IMR-90 (cell line): ENCODE results near the gene OTOA. TPM values are rescaled to one million over a fixed set of nuclear protein-coding genes. Genes with fewer than 3 reads are reported as not detected.
"Not testable (repeated sequence)": the region's sequence is repeated elsewhere in the genome, so short reads cannot be mapped to it uniquely, and the experiment has no call there.

Experiments
- ATAC-seq: fragments of 200-7000 bp; cut with Tn5 transposase; 2 replicates; pipeline ENCODE4 v1.9.1; 2020; ENCODE audit warnings: low read depth, mild to moderate bottlenecking, moderate library complexity
- BruUV-seq: library from RNA; stranded (reverse); fragments of 400-500 nt; replicated peaks from 2 replicates; lab custom pipeline; 2021; lab: Mats Ljungman, UMichigan
- CTCF ChIA-PET: fragments of 300-600 bp; formaldehyde crosslinking; extraction: SDS; loops from one replicate; lab custom pipeline; 2021; ENCODE audit warnings: antibody characterized with exemption; lab: Yijun Ruan, JAX
- POLR2A ChIA-PET: fragments of 300-600 bp; sonication (Branson Sonifier 250); formaldehyde crosslinking; loops from one replicate; lab custom pipeline; 2022; ENCODE audit warnings: antibody characterized with exemption; ENCODE audit not compliant: unreplicated experiment; lab: Charles Lee
- DNase-seq: peaks from one replicate; pipeline ENCODE4 v3.0.0; 2013
- H2AFZ ChIP-seq: replicated peaks from 2 replicates; pipeline ENCODE3; 2013; ENCODE audit warnings: low read length, mild to moderate bottlenecking; ENCODE audit not compliant: poor library complexity
- H2AK5ac ChIP-seq: 2 replicates; pipeline ENCODE4 v1.6.1; 2013; ENCODE audit warnings: low read depth, low read length, inconsistent platforms
- H2AK9ac ChIP-seq: replicated peaks from 2 replicates; pipeline ENCODE3; 2013; ENCODE audit warnings: mild to moderate bottlenecking, low read depth, low read length, moderate library complexity; ENCODE audit not compliant: poor library complexity
- H2BK120ac ChIP-seq: 2 replicates; pipeline ENCODE4 v1.6.1; 2013; ENCODE audit warnings: low read depth, low read length, inconsistent platforms
- H2BK15ac ChIP-seq: 3 replicates; pipeline ENCODE4 v1.6.1; 2013; ENCODE audit warnings: low read depth, low read length, inconsistent platforms
- H2BK20ac ChIP-seq: 2 replicates; pipeline ENCODE4 v1.6.1; 2013; ENCODE audit warnings: low read depth, mild to moderate bottlenecking, inconsistent platforms, low read length, moderate library complexity
- H2BK5ac ChIP-seq: 2 replicates; pipeline ENCODE4 v1.6.1; 2013; ENCODE audit warnings: mild to moderate bottlenecking, low read depth, low read length, inconsistent platforms; ENCODE audit not compliant: poor library complexity, severe bottlenecking
- H3K14ac ChIP-seq: replicated peaks from 2 replicates; pipeline ENCODE4 v1.6.1; 2013; ENCODE audit warnings: low read depth, low read length, inconsistent platforms
- H3K18ac ChIP-seq: 2 replicates; pipeline ENCODE4 v1.6.1; 2013; ENCODE audit warnings: low read depth, low read length, control low read depth
- H3K23ac ChIP-seq: 2 replicates; pipeline ENCODE4 v1.6.1; 2013; ENCODE audit warnings: low read depth, low read length, inconsistent platforms
- H3K27ac ChIP-seq: 2 replicates; pipeline ENCODE4 v1.5.1; 2013; ENCODE audit warnings: mild to moderate bottlenecking, control low read depth, low read length; ENCODE audit not compliant: insufficient read depth
- H3K27me3 ChIP-seq: 2 replicates; pipeline ENCODE4 v1.6.1; 2013; ENCODE audit warnings: low read length; ENCODE audit not compliant: control insufficient read depth, insufficient read depth
- H3K36me3 ChIP-seq: 2 replicates; pipeline ENCODE4 v1.6.1; 2013; ENCODE audit warnings: low read length, mixed read lengths; ENCODE audit not compliant: control insufficient read depth, insufficient read depth
- H3K4ac ChIP-seq: 2 replicates; pipeline ENCODE4 v1.6.1; 2013; ENCODE audit warnings: low read depth, low read length, inconsistent platforms
- H3K4me1 ChIP-seq: 2 replicates; pipeline ENCODE4 v1.6.1; 2013; ENCODE audit warnings: low read length, mixed read lengths; ENCODE audit not compliant: control insufficient read depth, insufficient read depth
- H3K4me2 ChIP-seq: 2 replicates; pipeline ENCODE4 v1.6.1; 2013; ENCODE audit warnings: low read depth, mild to moderate bottlenecking, control low read depth, low read length, moderate library complexity
- H3K4me3 ChIP-seq: 2 replicates; pipeline ENCODE4 v1.5.1; 2013; ENCODE audit warnings: low read depth, mild to moderate bottlenecking, control low read depth, low read length, moderate library complexity; ENCODE audit not compliant: insufficient read depth
- H3K56ac ChIP-seq: 2 replicates; pipeline ENCODE4 v1.6.1; 2013; ENCODE audit warnings: low read length, inconsistent platforms; ENCODE audit not compliant: insufficient read depth; ENCODE audit errors: extremely low read depth
- H3K79me1 ChIP-seq, 2 experiments: 2 replicates each; pipeline ENCODE4 v1.6.1; 2013; ENCODE audit warnings: low read length in 2 of 2, inconsistent platforms in 1 of 2, low read depth in 1 of 2
- H3K9ac ChIP-seq: 2 replicates; pipeline ENCODE4 v1.6.1; 2013; ENCODE audit warnings: low read depth, low read length, control low read depth
- H3K9me1 ChIP-seq: 2 replicates; pipeline ENCODE4 v1.6.1; 2013; ENCODE audit warnings: low read length, inconsistent platforms; ENCODE audit not compliant: insufficient read depth
- H3K9me3 ChIP-seq: 2 replicates; pipeline ENCODE4 v1.6.1; 2013; ENCODE audit warnings: low read length; ENCODE audit not compliant: control insufficient read depth, insufficient read depth
- H4K20me1 ChIP-seq: 2 replicates; pipeline ENCODE4 v1.6.1; 2013; ENCODE audit warnings: low read length, inconsistent platforms; ENCODE audit not compliant: insufficient read depth
- H4K5ac ChIP-seq: 2 replicates; pipeline ENCODE4 v1.6.1; 2013; ENCODE audit warnings: mild to moderate bottlenecking, low read depth, low read length, control low read depth
- H4K8ac ChIP-seq, 2 experiments: 2 replicates each; pipeline ENCODE4 v1.6.1; 2013; ENCODE audit warnings: low read depth in 2 of 2, low read length in 2 of 2, control low read depth in 1 of 2, inconsistent platforms in 1 of 2
- H4K91ac ChIP-seq: 2 replicates; pipeline ENCODE4 v1.6.1; 2013; ENCODE audit warnings: low read depth, low read length, inconsistent platforms; ENCODE audit not compliant: insufficient read depth
- WGBS, 2 experiments: methylation state at CpG; one replicate each; pipeline versions ENCODE4 v1.1.5 to v1.1.7; 2013; ENCODE audit warnings: missing lambda C conversion rate in 2 of 2; ENCODE audit not compliant: insufficient read length in 1 of 2; ENCODE audit errors: extremely low coverage in 2 of 2; 5-methylcytosine and 5-hydroxymethylcytosine counted together
- dilution Hi-C: fragments of 300-500 bp; cut with HindIII; formaldehyde crosslinking; loops from one replicate; pipeline ENCODE4 v1.14.3; 2018; ENCODE audit warnings: low sequenced_read_pairs; ENCODE audit not compliant: unreplicated experiment
- in situ Hi-C: fragments of 300-500 bp; cut with MboI; formaldehyde crosslinking; loops from 3 replicates; pipeline ENCODE4 v1.14.3; 2019; ENCODE audit warnings: low sequenced_read_pairs, inconsistent platforms, mixed read lengths
- intact Hi-C: fragments of 100-400 bp; cut with micrococcal nuclease; formaldehyde crosslinking; loops from 2 replicates; pipeline ENCODE4 v1.10.0; 2022
- polyA plus RNA-seq, 3 experiments: library from polyadenylated mRNA; depleted of rRNA; stranded (reverse); fragments of >200 nt; gene quantifications; 2 replicates each; pipeline ENCODE4 v1.2.3, GENCODE V29; 2012; ENCODE audit warnings: low replicate concordance in 1 of 3
- total RNA-seq: library from RNA; depleted of rRNA; stranded (reverse); fragments of >200 nt; gene quantifications from 2 replicates; pipeline ENCODE4 v1.2.3, GENCODE V29; 2012

OTOA gene
- total and polyA plus RNA-seq, 2 of the 4 experiments (the other 2 are of a cell fraction) = 0.02 TPM; not detected in 1

- H4K91ac ChIP-seq, H3K36me3 ChIP-seq, H3K4me1 ChIP-seq, dilution Hi-C loops, H2AK9ac ChIP-seq, H3K18ac ChIP-seq, H4K5ac ChIP-seq, H3K9me3 ChIP-seq, DNase-seq, H3K4me3 ChIP-seq, H2BK20ac ChIP-seq, H3K79me1 ChIP-seq, H3K9ac ChIP-seq, H3K27ac ChIP-seq, H3K14ac ChIP-seq, in situ Hi-C loops, BruUV-seq, H2AFZ ChIP-seq, H3K56ac ChIP-seq, intact Hi-C loops, H4K20me1 ChIP-seq, CTCF ChIA-PET, H2BK15ac ChIP-seq, H3K23ac ChIP-seq, H2AK5ac ChIP-seq, H2BK120ac ChIP-seq, ATAC-seq, H3K4ac ChIP-seq, H3K27me3 ChIP-seq, H3K4me2 ChIP-seq, H2BK5ac ChIP-seq, H3K9me1 ChIP-seq, H4K8ac ChIP-seq, POLR2A ChIA-PET: not testable (repeated sequence)
- WGBS, 2 experiments = no CpG with 5 or more reads among the region's 3 CpGs
These were observed 134.8 kb downstream of the OTOA start for GRCh38 chr16:21798601-21799000.
